Kidney (tissue), 14 donors: Measurements from ENCODE around the gene INF2. TPM values are rescaled to one million over a fixed set of nuclear protein-coding genes. Genes with fewer than 3 reads are reported as not detected.

Experiments used
- DNase-seq, 5 donors: peaks; one replicate each; pipeline ENCODE4 v3.0.0-alpha.2; 2013 to 2020
- FAIRE-seq: peaks from 2 replicates; lab custom pipeline; 2012; peaks lifted over from hg19 to GRCh38; lab: Jason Lieb, UNC
- H3K27ac ChIP-seq, 2 donors: one replicate each; pipeline ENCODE4 v1.7.0; 2013; ENCODE audit warnings: low read depth in 2 of 2, low read length in 2 of 2, inconsistent platforms in 1 of 2
- H3K27me3 ChIP-seq: one replicate; pipeline ENCODE4 v1.7.1; 2013; ENCODE audit warnings: low read length, inconsistent platforms; ENCODE audit not compliant: control insufficient read depth, insufficient read depth
- H3K36me3 ChIP-seq, 3 donors: one replicate each; pipeline versions ENCODE4 v1.7.0 to v1.7.1; 2013; ENCODE audit warnings: low read length in 3 of 3, control low read depth in 1 of 3, inconsistent platforms in 1 of 3; ENCODE audit not compliant: insufficient read depth in 3 of 3, control insufficient read depth in 2 of 3
- H3K4me1 ChIP-seq, 3 donors: one replicate each; pipeline versions ENCODE4 v1.7.0 to v1.7.1; 2013; ENCODE audit warnings: low read length in 3 of 3, inconsistent platforms in 1 of 3, low read depth in 1 of 3; ENCODE audit not compliant: control insufficient read depth in 2 of 3, insufficient read depth in 2 of 3
- H3K4me3 ChIP-seq, 3 donors: one replicate each; pipeline versions ENCODE4 v1.7.0 to v1.8.1; 2013; ENCODE audit warnings: low read length in 3 of 3, control low read depth in 1 of 3, inconsistent platforms in 1 of 3
- H3K9ac ChIP-seq, 3 donors: one replicate each; pipeline versions ENCODE4 v1.7.0 to v1.7.1; 2013; ENCODE audit warnings: low read length in 3 of 3, control low read depth in 1 of 3, inconsistent platforms in 1 of 3
- H3K9me3 ChIP-seq, 3 donors: one replicate each; pipeline versions ENCODE4 v1.7.0 to v1.7.1; 2013; ENCODE audit warnings: low read length in 3 of 3, control low read depth in 1 of 3, inconsistent platforms in 1 of 3; ENCODE audit not compliant: control insufficient read depth in 2 of 3, insufficient read depth in 1 of 3
- intact Hi-C: fragments of 100-400 bp; cut with DNase I; formaldehyde crosslinking; loops from one replicate; pipeline ENCODE4 v1.11.1; 2022
- polyA plus RNA-seq: library from polyadenylated mRNA; stranded (reverse); fragments of 350-450 nt; fragmentation: Illumina TruSeq; extraction: RNeasy Lipid Tissue Mini Kit (QIAGEN cat#74804); gene quantifications from one replicate; pipeline ENCODE4 v1.2.3, GENCODE V29; 2014; ENCODE audit warnings: low read depth, low replicate concordance; ENCODE audit not compliant: insufficient read depth
- total RNA-seq: library from RNA; stranded (reverse); fragmentation: NEBNext Ultra II Directional; extraction: Animal tissue kit (Norgen Biotek cat#: 25700); gene quantifications from one replicate; pipeline ENCODE4 v1.2.1, GENCODE V29; 2021
- TF ChIP-seq, protein P1 (sequence below): IDR thresholded peaks from 3 replicates; pipeline ENCODE4 v1.5.1; 2012; ENCODE audit warnings: mild to moderate bottlenecking, moderate library complexity, borderline replicate concordance; ENCODE audit not compliant: insufficient read depth; ENCODE audit errors: extremely low read depth
- donor health status: control.
- donor health status: control.
- donor health status: control.
- donor health status: control.
- donor health status: control.
- donor health status: DM: yes; HTN: yes; CAD: no.
- donor health status: Normal renal cell carcinoma (clear cell type).

The INF2 gene
- total and polyA plus RNA-seq, 2 donors from 2014 or later = 58.5 to 82.7 TPM

DNA sequence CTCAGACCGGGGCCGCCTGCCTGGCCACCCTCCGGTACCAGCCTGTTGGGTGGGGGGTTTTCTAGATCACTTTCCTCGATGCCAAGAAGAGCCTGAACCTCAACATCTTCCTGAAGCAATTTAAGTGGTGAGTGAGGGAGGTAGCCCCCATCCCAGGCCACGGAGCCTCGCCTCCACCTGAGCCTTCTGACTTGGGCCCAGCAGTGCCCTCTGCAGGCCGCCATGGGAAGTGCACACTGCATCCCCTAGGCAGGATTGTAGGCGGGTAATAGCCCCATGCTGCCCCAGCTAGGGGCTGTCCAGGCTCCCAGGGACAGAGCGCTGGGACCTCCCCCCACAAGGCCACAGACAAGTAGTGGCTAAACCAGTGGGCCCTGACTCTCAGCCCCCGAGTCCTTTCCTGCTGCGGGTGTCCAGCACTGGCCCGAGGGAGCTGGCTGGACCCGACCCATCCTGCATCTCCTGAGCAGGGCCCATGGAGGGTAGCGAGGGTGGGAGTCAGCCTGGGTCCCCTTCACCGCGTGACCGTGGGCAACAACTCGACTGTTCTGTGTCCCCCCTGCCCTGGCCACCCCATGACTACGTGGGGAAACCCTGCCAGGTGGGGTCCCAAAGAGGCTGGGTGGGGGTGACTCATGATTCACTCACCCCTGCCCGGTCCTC is 19.3 kb downstream of the INF2 start:
- FAIRE-seq (no peak), DNase-seq (peak in 4 of 5 donors; percentile 81 to 86 (median 83))
- Histone ChIP-seq H3K9ac (peak overlapping the region in 1 of 3 donors; percentile 7), H3K4me1 (no peaks in the 10 kb centered on the region), H3K4me3 (no peak overlapping the region), H3K9me3 (no peaks in the 10 kb centered on the region), H3K27ac (no peak overlapping the region), H3K36me3 (peaks cover 2 to 14% (median 7%) of the 10 kb centered on the region in 3 donors), H3K27me3 (no peaks in the 10 kb centered on the region)
- TF ChIP-seq, protein P1, sequence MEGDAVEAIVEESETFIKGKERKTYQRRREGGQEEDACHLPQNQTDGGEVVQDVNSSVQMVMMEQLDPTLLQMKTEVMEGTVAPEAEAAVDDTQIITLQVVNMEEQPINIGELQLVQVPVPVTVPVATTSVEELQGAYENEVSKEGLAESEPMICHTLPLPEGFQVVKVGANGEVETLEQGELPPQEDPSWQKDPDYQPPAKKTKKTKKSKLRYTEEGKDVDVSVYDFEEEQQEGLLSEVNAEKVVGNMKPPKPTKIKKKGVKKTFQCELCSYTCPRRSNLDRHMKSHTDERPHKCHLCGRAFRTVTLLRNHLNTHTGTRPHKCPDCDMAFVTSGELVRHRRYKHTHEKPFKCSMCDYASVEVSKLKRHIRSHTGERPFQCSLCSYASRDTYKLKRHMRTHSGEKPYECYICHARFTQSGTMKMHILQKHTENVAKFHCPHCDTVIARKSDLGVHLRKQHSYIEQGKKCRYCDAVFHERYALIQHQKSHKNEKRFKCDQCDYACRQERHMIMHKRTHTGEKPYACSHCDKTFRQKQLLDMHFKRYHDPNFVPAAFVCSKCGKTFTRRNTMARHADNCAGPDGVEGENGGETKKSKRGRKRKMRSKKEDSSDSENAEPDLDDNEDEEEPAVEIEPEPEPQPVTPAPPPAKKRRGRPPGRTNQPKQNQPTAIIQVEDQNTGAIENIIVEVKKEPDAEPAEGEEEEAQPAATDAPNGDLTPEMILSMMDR = peak; percentile 94
- intact Hi-C loops = no loop called here

DNA sequence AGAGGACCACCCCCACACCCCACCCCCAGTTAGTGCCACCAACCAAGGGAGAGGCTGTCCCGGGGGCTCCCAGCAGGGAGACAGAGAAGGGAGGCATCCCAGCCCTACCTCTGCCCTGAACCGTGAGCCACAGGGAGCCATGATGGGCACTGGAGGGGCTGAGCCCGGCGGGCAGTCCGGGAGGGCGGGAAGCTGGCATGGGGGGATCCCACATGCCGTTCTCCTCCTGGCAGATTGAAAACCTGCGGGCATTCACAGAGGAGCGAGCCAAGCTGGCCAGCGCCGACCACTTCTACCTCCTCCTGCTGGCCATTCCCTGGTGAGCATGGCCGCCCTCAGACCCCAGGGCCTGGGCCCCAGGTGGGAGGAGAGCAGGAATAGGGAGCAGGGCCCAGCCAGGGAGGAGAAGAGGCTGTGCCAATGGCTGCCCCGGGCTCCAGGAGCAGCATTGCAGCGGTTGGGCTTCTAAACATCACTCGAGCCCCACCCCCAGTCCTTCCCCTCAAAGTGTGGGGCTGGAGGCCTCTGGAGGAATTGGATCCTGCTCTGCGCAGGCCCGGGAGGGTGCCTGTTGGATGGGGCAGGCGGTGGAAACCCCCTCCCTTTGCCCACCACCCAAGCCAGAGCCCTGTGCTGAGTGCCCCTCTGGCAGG is 20.1 kb downstream of the INF2 start:
- intact Hi-C loops = no loop called here
- TF ChIP-seq, protein P1 = no peak
- Histone ChIP-seq H3K9ac (no peak overlapping the region), H3K4me1 (no peaks in the 10 kb centered on the region), H3K36me3 (peaks cover 2 to 11% (median 4%) of the 10 kb centered on the region in 3 donors), H3K9me3 (no peaks in the 10 kb centered on the region), H3K27me3 (no peaks in the 10 kb centered on the region), H3K27ac (no peak overlapping the region), H3K4me3 (no peak overlapping the region)
- FAIRE-seq (no peak), DNase-seq (no peak)

DNA sequence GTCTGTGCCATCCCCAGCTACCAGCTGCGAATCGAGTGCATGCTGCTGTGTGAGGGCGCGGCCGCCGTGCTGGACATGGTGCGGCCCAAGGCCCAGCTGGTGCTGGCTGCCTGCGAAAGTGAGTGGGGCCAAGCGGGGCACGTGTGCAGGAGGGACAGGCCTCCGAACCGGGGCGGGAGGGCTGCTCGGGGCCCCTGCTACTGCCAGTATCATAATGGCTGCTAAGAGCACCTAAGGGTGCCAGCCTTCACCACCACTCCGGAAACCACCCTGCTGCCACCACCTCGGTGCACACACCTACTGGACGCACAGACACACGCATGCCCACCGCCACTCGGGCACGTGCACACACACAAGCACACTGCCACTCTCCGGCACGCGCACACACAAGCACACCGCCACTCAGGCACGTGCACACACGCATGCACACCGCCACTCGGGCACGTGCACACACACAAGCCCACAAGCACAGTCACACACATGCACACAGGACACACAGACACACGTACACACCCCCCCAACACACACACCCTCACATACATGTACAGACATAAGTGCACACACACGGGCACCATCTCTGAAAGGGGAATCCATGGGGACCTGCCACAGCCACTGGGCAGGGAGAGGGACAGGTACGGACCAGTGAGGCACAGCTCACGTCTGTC is 20.8 kb downstream of the INF2 start:
- no peaks in the 10 kb centered on the region for H3K4me1 ChIP-seq
- H3K4me3 ChIP-seq = no peak overlapping the region
- H3K27ac ChIP-seq = no peak overlapping the region
- intact Hi-C loops = no loop called here
- no peak overlapping the region for H3K9ac ChIP-seq
- FAIRE-seq = no peak
- H3K27me3 ChIP-seq = no peaks in the 10 kb centered on the region
- TF ChIP-seq, protein P1 = no peak
- H3K36me3 ChIP-seq = peaks cover 2 to 11% (median 4%) of the 10 kb centered on the region in 3 donors
- no peaks in the 10 kb centered on the region for H3K9me3 ChIP-seq
- DNase-seq = no peak
